Measurements from ENCODE around the gene GALNT2.
A peak's percentile ranks its signal among the peaks of the same experiment; 100 is the strongest.

The GALNT2 gene

GRCh38 chr1:230301322-230301721 lies 234.3 kb downstream of the GALNT2 start:
- no peak for DNase-seq (ENCODE audit: low read depth)

GRCh38 chr1:230301822-230302221 lies 234.8 kb downstream of the GALNT2 start:
- DNase-seq (ENCODE audit: low read depth): no peak

GRCh38 chr1:230303069-230303468 lies 236.0 kb downstream of the GALNT2 start:
- no peak for DNase-seq (ENCODE audit: low read depth)

GRCh38 chr1:230303822-230304221 lies 236.8 kb downstream of the GALNT2 start:
- DNase-seq (ENCODE audit: low read depth): no peak

GRCh38 chr1:230306169-230306568 lies 239.1 kb downstream of the GALNT2 start:
- DNase-seq (ENCODE audit: low read depth): no peak

- no peak for DNase-seq (ENCODE audit: low read depth)
Measured at GRCh38 chr1:230307213-230307612, 240.2 kb downstream of the GALNT2 start.

GRCh38 chr1:230308039-230308438 lies 241.0 kb downstream of the GALNT2 start:
- no peak for DNase-seq (ENCODE audit: low read depth)

- DNase-seq (ENCODE audit: low read depth): no peak
Measured at GRCh38 chr1:230308821-230309220, 241.8 kb downstream of the GALNT2 start.

- no peak for DNase-seq (ENCODE audit: low read depth)
Measured at GRCh38 chr1:230309646-230310177, 242.7 kb downstream of the GALNT2 start.

- peak; percentile 15 for DNase-seq (ENCODE audit: low read depth)
Measured at GRCh38 chr1:230310381-230311163, 243.5 kb downstream of the GALNT2 start.

GRCh38 chr1:230312676-230313075 lies 245.6 kb downstream of the GALNT2 start:
- DNase-seq (ENCODE audit: low read depth): no peak

GRCh38 chr1:230313453-230314141 lies 246.6 kb downstream of the GALNT2 start:
- DNase-seq (ENCODE audit: low read depth): no peak

GRCh38 chr1:230314142-230314470 lies 247.1 kb downstream of the GALNT2 start:
- no peak for DNase-seq (ENCODE audit: low read depth)

- no peak for DNase-seq (ENCODE audit: low read depth)
Measured at GRCh38 chr1:230315099-230315498, 248.1 kb downstream of the GALNT2 start.

- no peak for DNase-seq (ENCODE audit: low read depth)
Measured at GRCh38 chr1:230316864-230317745, 250.1 kb downstream of the GALNT2 start.

GRCh38 chr1:230317823-230318819 lies 251.1 kb downstream of the GALNT2 start:
- no peak for DNase-seq (ENCODE audit: low read depth)

GRCh38 chr1:230319014-230319747 lies 252.1 kb downstream of the GALNT2 start:
- DNase-seq (ENCODE audit: low read depth): no peak

- no peak for DNase-seq (ENCODE audit: low read depth)
Measured at GRCh38 chr1:230320804-230321203, 253.8 kb downstream of the GALNT2 start.

- DNase-seq (ENCODE audit: low read depth): no peak
Measured at GRCh38 chr1:230321341-230321740, 254.3 kb downstream of the GALNT2 start.

GRCh38 chr1:230321741-230322420 lies 254.8 kb downstream of the GALNT2 start:
- DNase-seq (ENCODE audit: low read depth): no peak

All from HS-27A (cell line).